Stimulated activated CD4-positive, alpha-beta T cell treated with anti-CD3 and anti-CD28 coated beads, Interleukin-15, amount 100 ng/mL, for 1 hour (primary cell): ENCODE measurements around the gene LIMS2.
A peak's percentile ranks its signal among the peaks of the same experiment; 100 is the strongest.

Source experiments
- DNase-seq, 2 donors: peaks; one replicate each; pipeline ENCODE4 v3.0.0-alpha.2; 2020; ENCODE audit warnings: low read depth in 1 of 2, low spot score in 1 of 2

LIMS2 gene

DNA sequence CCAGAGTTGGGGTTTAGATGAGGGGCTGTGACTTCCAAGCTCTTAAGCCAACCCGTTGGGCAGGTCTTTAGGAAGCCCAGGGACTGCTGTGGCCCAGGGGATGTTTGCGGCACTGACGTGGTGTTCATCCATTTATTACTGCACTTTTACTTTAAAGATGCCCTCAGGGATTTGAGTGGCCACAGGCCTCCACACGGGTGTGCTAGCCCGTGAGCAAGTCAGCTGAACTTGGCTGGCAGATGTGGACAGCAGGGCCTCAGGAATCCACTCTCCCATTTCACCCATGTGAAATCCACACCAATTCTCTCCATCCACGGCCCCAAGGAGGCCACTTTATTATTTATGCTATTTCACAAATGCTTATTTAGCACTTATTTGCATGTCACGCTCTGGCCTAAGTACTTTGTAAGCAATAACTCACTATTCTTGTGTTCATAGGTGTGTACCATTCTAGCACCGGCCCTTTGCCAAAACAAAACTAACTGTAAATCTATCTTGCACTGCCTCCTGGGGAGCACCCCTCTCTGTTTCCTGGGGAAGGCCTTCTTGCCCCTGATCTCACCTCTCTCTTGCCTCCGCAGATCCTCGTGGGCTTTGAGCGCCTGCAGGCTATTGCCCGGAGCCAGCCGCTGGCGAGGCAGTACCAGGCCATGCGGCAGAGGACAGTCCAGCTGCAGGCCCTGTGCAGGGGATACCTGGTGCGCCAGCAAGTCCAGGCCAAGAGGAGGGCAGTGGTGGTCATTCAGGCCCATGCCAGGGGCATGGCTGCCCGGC, 68.5 kb downstream of the LIMS2 start:
- no peak for DNase-seq

GRCh38 chr2:127605691-127606263, 69.6 kb downstream of the LIMS2 start:
- no peak for DNase-seq

DNA sequence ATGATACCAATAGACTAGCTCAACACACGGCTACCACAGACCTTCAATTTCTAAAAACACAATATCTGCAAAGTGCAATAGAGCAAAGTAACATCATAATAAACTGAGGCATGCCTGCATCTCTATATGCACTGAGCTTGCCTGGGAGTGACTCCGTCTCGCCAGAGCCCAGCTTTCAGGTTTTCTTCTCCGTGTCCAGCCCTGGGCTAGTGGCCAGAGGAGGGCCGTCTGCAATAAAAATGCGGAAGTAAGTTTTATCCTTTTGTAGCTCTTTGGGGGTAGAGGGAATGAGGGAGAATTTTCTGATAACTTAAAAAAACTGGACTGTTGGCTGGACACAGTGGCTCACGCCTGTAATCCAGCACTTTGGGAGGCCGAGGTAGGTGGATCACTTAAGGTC, 70.3 kb downstream of the LIMS2 start:
- DNase-seq, result no peak

DNA sequence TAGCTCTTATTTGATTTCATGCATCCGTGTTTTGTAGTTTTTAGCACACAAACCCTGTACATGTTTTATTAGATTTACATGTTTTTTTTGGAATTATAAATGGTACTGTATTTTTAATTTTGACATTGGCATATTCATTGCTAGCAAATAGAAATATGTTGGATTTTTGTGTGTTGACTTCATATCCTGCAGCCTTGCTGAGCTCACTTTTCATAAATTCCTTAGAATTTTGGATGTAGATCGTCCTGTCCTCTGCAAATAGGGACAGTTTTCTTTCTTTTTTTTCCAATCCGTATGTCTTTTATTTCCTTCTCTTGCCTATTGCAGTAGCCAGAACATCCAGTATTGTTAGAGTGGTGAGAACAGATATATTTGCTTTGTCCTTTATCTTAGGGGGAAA, 76.1 kb downstream of the LIMS2 start:
- no peak for DNase-seq

GRCh38 chr2:127598711-127599110, 76.6 kb downstream of the LIMS2 start:
- no peak for DNase-seq

DNA sequence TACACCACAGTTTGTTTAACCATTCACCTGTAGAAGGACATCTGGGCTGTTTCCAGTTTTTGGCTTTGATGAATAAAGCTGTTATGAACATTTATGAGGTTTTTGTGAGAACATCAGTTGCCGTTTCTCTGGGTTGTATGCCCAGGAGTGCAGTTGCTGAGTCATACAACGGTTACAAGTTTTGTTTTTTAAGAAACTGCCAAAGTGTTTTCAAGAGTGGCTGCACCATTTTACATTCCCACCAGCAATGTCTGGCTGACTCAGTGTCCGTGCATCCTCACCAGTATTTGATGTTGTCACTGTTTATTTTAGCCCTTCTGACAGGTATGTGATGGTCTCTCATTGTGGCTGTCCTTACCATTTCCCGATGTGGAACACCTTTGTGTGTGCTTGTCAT, 77.3 kb downstream of the LIMS2 start:
- DNase-seq, result no peak

DNA sequence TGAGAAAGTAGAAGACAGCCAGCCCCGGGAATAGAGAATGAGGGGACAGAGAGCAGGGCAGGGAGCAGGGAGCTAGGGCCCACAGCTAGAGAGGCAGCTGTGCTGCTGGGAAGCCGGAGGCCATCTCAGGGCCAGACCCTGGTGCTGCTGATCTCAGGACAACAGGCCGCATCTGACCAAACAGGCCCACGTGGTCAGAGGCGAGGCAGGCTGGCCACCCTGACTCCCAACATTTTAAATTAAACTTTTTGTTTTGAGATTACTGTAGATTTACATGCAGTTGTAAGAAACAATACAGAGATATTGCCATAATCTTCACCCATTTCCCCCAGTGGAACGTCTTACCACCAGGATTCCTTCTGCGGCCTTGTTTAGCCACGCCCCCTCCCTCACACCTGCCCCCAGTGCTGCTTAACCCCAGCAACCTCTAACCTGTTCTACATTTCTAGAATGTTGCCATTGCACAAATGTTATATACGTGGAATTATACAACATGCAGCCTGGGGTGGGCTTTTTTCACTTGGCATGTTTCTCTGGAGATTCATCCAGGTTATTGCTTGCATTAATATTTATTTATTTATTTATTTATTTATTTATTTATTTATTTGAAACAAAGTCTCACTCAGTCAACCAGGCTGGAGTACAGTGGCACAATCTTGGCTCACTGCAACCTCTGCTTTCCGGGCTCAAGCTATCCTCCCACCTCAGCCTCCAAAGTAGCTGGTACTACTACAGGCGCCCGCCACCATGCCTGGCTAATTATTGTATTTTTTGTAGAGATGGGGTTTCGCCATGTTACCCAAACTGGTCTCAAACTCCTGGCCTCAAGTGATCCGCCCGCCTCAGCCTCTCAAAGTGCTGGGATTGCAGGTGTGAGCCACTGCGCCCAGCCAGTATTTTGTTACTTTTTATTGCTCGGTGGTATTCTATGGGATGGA, 78.0 kb downstream of the LIMS2 start:
- DNase-seq, result no peak

GRCh38 chr2:127596311-127597045, 78.9 kb downstream of the LIMS2 start:
- DNase-seq, result no peak

- DNase-seq, result no peak
These were observed 81.2 kb downstream of the LIMS2 start for GRCh38 chr2:127594116-127594591.

DNA sequence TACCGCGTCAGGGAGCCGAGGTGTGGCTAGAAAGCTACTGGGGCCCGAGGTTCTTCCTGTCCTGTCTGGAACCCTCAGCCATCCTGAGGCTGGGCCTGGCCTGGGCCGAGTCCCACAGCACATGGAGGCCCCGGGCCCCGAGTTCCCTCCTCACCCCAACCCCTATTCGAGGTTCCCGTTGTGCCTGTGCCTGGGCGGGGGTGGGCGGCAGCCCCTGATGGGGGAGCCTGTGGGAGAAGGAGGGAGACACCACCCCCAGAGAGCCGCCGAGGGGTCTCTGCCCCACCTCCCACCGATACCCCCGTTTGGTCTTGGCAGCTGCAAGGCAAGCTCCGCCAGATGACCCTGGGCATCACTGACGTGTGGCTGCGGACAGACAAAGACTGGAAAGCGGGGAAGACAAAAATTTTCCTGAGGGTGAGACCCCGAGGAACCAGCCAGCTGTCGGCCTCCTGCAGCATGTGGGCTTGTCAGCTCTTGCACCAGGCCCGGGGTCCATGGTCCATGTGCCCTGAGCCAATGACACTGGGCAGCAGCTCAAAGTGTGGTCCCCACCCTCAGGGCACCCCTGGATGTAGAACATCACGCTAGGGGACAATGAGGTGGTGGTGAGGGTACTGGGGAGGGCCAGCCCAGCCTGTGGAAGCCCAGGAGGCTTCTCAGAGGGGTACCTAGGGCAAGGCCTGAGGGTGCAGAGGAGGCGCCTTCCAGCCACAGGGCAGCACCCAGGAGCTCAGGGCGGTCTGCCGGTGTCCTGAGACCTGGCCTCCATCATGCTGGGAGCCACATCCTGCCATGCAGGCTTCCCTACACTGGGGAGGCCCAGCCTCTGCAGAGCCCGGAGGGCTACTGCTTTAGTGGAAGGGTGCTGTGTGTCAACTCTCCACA, 81.9 kb downstream of the LIMS2 start:
- DNase-seq, result no peak

- DNase-seq, result no peak
These were observed 82.5 kb downstream of the LIMS2 start for GRCh38 chr2:127592761-127593227.

DNA sequence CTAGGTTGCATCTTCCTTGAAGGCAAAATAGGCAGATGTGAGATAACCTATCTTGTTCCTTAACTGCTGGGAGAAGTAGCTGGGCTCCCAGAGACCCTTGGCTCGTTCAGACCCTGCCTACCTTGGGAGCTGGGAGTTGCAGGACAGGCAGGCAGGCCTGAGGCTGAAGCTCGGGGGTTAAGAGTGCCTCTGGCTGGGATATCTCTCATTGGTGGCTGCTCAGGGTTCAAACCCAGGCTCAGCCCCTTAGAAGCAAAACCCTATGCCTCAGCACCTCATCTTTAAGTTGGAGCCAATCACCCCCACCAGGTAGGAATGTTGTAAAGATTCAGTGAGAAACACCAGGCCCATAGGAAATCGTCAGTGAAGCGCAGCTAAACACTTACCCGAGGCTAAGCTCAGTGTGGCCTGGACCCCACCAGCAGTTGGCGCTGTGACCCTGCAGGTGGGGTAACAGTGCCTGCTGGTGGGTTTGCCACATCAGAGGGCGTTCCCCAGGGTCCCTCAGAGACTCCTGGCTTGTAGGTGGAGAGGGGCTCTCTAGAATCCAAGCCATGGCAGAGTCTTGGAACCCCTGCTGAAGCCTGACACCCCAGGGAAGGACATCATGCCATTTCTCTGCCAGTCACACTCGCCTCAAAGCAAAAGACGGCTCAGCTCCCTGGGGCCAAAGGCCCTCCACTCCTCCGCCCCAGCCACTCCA, 84.0 kb downstream of the LIMS2 start:
- DNase-seq, result peak; percentile 34 to 61

GRCh38 chr2:127590386-127591190, 84.7 kb downstream of the LIMS2 start:
- no peak for DNase-seq

GRCh38 chr2:127589841-127590240, 85.5 kb downstream of the LIMS2 start:
- DNase-seq, result no peak

DNA sequence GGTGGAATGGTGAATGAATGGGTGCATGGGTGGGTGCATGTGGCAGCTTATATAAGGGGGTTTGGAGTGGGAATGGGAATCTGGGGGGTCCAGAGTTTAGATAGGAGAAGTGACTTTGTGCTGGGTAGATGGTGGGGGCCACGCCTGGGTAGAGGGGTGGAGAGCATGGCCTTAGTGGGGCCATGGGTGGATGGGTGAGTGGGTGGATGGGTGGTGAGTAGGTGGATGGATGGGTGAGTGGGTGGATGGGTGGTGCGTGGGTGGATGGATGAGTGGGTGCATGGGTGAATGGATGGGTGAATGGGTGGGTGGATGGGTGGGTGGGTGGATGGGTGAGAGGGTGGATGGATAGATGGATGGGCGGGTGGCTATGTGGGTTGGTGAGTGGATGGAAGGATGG, 86.0 kb downstream of the LIMS2 start:
- no peak for DNase-seq
